HFF-Myc (cell line): Measurements from ENCODE around the gene CACNG5.

ENCODE experiments used
- DNase-seq: peaks from one replicate; pipeline ENCODE4 v3.0.0-alpha.2; 2011; ENCODE audit warnings: low read depth; ENCODE audit errors: extremely low read depth
- H3K4me3 ChIP-seq: replicated peaks from 2 replicates; pipeline ENCODE4 v1.5.1; 2011; ENCODE audit warnings: low read depth, mild to moderate bottlenecking, control low read depth, low read length
- TF ChIP-seq, protein P1 (sequence below): IDR thresholded peaks from 2 replicates; pipeline ENCODE4 v1.5.1; 2012; ENCODE audit warnings: mild to moderate bottlenecking, low read depth, low read length, control low read depth; ENCODE audit errors: missing control alignments

CACNG5 gene

GRCh38 chr17:66885417-66885816 is 50.5 kb downstream of the CACNG5 start:
- no peak for DNase-seq
- no peak overlapping the region for H3K4me3 ChIP-seq
- TF ChIP-seq, protein P1, sequence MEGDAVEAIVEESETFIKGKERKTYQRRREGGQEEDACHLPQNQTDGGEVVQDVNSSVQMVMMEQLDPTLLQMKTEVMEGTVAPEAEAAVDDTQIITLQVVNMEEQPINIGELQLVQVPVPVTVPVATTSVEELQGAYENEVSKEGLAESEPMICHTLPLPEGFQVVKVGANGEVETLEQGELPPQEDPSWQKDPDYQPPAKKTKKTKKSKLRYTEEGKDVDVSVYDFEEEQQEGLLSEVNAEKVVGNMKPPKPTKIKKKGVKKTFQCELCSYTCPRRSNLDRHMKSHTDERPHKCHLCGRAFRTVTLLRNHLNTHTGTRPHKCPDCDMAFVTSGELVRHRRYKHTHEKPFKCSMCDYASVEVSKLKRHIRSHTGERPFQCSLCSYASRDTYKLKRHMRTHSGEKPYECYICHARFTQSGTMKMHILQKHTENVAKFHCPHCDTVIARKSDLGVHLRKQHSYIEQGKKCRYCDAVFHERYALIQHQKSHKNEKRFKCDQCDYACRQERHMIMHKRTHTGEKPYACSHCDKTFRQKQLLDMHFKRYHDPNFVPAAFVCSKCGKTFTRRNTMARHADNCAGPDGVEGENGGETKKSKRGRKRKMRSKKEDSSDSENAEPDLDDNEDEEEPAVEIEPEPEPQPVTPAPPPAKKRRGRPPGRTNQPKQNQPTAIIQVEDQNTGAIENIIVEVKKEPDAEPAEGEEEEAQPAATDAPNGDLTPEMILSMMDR: no peak

DNA sequence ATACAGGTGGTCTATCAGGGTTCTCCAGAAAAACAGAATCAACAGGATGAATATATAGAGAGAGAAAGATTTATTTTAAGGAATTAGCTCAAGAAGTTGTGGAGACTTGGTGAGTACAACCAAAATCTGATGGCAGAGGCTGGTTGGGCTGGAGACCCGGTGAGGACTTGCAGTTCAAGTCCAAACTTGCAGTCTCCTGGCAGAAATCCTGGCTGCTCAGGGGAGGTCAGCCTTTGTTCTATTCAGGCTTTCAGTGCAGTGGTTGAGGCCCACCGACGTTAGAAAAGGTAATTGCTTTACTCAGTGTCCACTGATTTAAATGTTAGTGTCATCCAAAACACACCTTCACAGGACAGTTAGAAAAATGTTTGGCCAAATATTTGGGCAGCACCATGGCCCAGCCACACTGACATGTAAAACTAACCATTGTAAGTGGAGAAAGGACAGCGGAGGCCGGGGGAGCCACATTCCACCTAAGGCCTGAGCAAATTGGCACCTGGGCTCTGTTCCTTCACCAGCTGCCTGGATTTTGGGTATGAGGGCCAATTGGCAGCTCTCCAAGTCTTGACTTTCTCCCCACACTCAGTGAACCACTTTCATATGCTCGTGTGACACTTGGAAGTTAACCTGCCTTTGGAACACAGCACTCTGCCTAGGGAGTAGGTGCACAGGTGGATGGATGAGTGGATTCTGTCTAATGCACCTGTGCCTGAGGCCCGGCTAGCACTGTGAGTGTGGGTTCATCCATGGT is 54.7 kb downstream of the CACNG5 start:
- no peak overlapping the region for H3K4me3 ChIP-seq
- no peak for DNase-seq
- TF ChIP-seq, protein P1: no peak

- no peak for DNase-seq
- no peak overlapping the region for H3K4me3 ChIP-seq
Measured at GRCh38 chr17:66892246-66892645, 57.3 kb downstream of the CACNG5 start.

GRCh38 chr17:66893382-66893781 is 58.5 kb downstream of the CACNG5 start:
- DNase-seq: no peak
- TF ChIP-seq, protein P1: no peak

More at GRCh38 chr17:66892246-66892645, 57.3 kb downstream of the CACNG5 start:
- TF ChIP-seq, protein P1: no peak

DNA sequence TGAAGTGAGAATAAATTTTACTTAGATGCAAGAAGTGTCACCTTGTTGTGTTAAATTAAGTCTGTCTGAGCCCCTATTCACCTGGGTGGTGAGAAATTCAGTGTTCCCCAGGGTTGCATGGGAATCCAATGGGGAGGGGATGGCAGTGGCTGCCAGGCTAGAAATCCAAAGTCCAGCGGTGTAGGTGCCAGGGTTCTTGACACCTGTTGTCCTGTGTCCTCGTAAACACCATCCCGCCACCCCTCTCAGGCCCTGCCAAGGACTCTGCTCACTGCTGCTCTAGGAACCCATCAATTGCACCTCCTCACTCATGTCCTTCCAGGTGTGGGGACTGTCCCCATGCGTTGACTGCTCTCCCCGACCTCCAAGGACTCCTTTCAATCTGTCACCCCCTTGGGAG is 58.9 kb downstream of the CACNG5 start:
- no peak for DNase-seq
- TF ChIP-seq, protein P1: no peak
- no peak overlapping the region for H3K4me3 ChIP-seq

More at GRCh38 chr17:66893382-66893781, 58.5 kb downstream of the CACNG5 start:
- H3K4me3 ChIP-seq: no peak overlapping the region

GRCh38 chr17:66897141-66897540 is 62.2 kb downstream of the CACNG5 start:
- TF ChIP-seq, protein P1: no peak
- H3K4me3 ChIP-seq: no peak overlapping the region
- no peak for DNase-seq

- H3K4me3 ChIP-seq: no peak overlapping the region
- no peak for DNase-seq
- TF ChIP-seq, protein P1: no peak
Measured at GRCh38 chr17:66898536-66898935, 63.6 kb downstream of the CACNG5 start.
